Midbrain (tissue), 1 donor: ENCODE measurements around the gene TLL2.

Source experiments
- DNase-seq: peaks from one replicate; lab custom pipeline; 2025; lab: John Stamatoyannopoulos, UW

The TLL2 gene

GRCh38 chr10:96507044-96507443 lies 6.7 kb downstream of the TLL2 start:
- no peak for DNase-seq

GRCh38 chr10:96505150-96506136 lies 8.3 kb downstream of the TLL2 start:
- no peak for DNase-seq

- DNase-seq: no peak
These were observed 11.0 kb downstream of the TLL2 start for GRCh38 chr10:96502561-96503282.

GRCh38 chr10:96501985-96502384 lies 11.7 kb downstream of the TLL2 start:
- no peak for DNase-seq

GRCh38 chr10:96500519-96500918 lies 13.2 kb downstream of the TLL2 start:
- no peak for DNase-seq

- DNase-seq: no peak
These were observed 13.7 kb downstream of the TLL2 start for GRCh38 chr10:96500050-96500449.

GRCh38 chr10:96497391-96497790 lies 16.3 kb downstream of the TLL2 start:
- no peak for DNase-seq

GRCh38 chr10:96496281-96496925 lies 17.3 kb downstream of the TLL2 start:
- DNase-seq: no peak

GRCh38 chr10:96495544-96495943 lies 18.2 kb downstream of the TLL2 start:
- DNase-seq: no peak

GRCh38 chr10:96494694-96495093 lies 19.0 kb downstream of the TLL2 start:
- no peak for DNase-seq

GRCh38 chr10:96493871-96494525 lies 19.7 kb downstream of the TLL2 start:
- no peak for DNase-seq

- DNase-seq: no peak
These were observed 20.5 kb downstream of the TLL2 start for GRCh38 chr10:96493254-96493653.

- DNase-seq: no peak
These were observed 22.4 kb downstream of the TLL2 start for GRCh38 chr10:96491303-96491702.

- no peak for DNase-seq
These were observed 25.4 kb downstream of the TLL2 start for GRCh38 chr10:96488161-96488935.

GRCh38 chr10:96482815-96483588 lies 30.7 kb downstream of the TLL2 start:
- DNase-seq: no peak

GRCh38 chr10:96478355-96478754 lies 35.4 kb downstream of the TLL2 start:
- no peak for DNase-seq

- DNase-seq: no peak
These were observed 39.9 kb downstream of the TLL2 start for GRCh38 chr10:96473866-96474265.

GRCh38 chr10:96470116-96470743 lies 43.5 kb downstream of the TLL2 start:
- peak; percentile 52 for DNase-seq

GRCh38 chr10:96468845-96469244 lies 44.9 kb downstream of the TLL2 start:
- DNase-seq: no peak

GRCh38 chr10:96465599-96465998 lies 48.1 kb downstream of the TLL2 start:
- no peak for DNase-seq
